Stimulated activated CD8-positive, alpha-beta memory T cell treated with anti-CD3 and anti-CD28 coated beads, Interleukin-2, amount 100 ng/mL, for 1 hour (primary cell): Measurements from ENCODE around the gene NPTXR.

ENCODE experiments used
- DNase-seq, 2 donors: peaks; one replicate each; pipeline ENCODE4 v3.0.0-alpha.2; 2020; ENCODE audit warnings: low read depth in 2 of 2

The NPTXR gene

DNA sequence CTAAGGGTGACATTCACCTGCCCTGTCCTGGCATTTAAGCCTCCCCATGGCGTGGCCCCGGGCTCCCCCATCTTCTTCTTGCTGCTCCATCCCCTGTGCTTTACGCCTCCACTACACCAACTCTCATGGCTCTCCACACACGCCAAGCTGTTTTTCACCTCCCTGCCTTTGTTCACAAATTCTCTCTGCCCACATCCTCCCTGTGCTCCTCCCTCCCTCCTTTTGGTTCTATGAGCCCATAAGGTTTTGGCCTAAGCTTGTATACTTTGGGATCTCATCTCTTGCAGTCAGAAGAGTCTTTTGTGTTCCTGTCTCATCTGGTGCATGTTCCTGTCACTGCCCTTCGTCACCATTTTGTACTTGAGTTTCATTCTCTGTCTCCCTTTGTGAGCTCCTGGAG lies 45.3 kb downstream of the NPTXR start:
- no peak for DNase-seq

DNA sequence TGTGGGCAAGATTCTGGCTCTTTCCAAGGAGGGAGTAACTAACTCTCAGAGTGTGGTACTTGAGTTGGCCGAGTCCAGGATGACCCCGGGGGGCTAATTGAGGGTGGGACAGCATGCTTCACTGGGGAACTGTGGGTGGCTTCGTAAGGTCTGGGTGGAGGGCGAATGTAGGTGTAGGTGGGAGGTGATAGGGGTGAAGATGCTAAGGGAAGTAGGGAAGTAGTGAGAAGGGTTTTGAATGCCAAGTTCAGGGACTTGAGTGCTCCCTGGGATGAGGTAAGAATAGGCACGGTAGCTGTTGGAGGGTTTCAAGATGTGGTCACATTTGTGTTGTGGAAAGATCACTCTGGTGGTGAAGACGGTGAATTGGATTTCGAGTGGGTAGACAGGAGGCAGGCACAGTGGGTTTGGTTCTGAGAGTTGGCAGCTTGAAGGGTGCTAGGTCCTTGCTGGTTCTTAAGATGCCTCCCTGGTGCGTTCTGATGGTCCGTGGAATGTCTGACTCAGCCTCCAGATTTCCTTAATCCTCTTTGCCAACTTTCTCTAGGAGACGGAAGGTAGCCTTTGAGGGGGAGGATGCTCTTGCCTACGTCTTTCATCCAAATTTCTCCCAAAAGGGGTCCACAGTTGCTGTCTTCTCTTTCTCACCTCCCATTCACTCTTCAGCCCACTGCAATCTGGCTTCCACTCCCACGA lies 47.4 kb downstream of the NPTXR start:
- no peak for DNase-seq

DNA sequence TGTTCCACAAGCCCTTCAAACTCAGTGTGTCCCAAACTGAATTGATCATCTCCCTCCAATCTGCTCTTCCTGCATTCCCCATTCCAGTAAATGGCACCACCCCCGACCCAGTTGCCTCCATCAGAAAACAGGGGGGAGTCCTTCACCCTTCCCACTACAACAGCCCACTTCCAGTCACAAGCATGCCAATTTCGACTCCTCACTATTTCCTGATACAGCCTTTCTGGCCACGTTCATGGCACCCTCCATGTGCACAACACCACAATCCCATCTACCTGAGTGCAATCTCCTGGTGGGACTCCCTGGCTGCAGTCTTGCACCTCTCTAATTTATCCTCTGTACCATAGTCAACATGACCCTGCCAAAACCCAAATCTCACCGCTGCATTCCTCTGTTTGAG lies 48.3 kb downstream of the NPTXR start:
- no peak for DNase-seq

DNA sequence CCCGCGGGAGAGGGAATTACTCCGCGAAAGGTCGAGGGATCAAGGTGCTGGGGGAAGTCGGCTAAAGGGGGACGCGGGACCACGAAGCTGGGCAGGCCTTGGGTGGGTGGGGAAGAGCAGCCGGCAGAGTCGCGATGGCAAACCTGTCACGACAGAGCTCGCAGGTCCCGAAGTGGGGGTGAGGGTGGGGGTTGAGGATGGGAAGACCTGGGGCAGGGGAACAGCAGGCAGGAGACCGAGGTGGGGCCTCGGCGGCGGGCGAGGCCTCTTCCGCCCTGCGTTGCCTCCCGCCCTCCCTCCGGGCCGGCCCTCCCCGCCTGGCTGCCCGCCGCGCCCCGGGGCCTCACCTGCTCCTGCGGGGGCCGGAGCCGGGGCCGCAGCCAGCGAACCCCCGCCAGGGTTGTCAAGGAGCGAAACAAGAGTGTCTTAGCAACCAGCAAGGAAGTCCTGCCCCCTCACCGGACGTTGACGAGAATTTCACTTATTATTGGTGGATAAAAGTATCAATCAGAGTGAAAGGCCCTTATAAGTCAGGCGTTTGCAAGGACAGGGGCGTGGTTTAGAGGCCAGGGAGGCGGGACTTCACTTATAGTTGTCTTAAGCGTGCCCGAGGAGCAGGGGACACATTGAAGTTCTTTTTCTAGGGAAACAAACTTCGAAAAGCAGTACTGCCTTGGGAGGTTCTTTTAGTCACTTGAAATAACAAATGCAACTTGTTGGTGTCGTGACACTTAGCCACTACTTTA lies 49.9 kb downstream of the NPTXR start, which contains the start of gene DNAL4:
Gene DNAL4 (minus strand): TSS at position 423 of the 746 bp plus-strand sequence. CDS start 11,412 bp downstream, outside the sequence.
- peak; percentile 73 to 84 for DNase-seq

DNA sequence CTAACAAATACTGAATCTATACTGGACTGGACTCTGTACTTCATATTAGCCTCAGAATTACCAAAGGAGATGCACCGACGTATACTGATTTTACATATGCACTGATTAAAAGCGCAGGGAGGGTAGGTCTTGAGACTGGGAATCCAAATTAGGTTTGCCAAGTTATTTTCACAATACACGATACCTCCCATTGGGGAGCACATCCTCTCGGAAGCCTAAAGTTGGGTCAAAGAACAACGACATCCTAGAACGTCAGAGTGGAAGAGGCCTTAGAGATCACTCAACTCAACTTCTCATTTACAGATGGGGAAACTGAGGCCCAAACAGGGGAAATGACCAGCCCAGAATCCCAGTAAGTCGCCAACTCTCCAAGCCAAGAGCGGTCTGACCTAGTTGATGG lies 50.5 kb downstream of the NPTXR start:
- DNase-seq = no peak

DNA sequence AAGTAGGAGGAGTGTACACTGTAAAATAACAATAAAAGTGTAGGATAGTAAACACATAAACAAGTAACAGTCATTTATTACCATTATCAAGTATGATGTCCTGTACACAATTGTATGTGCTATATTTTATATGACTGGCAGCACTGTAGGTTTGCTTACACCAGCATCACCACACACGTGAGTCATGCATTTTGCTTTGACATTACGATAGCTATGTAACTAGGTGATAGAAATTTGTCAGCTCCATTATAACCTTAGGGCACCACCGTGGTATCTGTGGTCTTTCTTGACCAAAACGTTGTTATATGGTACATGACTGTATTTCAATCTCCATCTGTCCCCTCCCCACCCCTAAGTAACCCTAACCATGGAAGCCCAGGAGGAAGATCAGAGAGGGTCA lies 51.0 kb downstream of the NPTXR start:
- no peak for DNase-seq

DNA sequence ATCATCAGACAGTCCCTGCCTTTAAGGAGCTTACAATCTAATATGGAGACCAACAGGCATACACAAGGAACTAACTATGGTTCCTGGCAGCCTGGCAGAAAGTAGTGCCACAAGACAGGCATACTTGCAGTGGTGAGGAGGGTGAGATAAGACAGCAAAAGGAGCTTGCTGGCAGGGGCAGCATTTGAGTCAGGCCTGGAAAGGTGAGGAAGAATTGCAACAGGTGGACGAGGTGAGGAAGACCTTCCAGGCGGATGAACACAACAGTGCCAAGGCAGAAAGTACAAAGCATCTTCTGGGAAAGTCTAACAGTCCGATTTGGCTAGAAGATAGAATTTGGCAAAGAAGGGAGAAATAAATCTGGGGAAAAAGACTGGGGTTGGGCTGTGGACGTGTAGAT lies 54.2 kb downstream of the NPTXR start:
- no peak for DNase-seq

DNA sequence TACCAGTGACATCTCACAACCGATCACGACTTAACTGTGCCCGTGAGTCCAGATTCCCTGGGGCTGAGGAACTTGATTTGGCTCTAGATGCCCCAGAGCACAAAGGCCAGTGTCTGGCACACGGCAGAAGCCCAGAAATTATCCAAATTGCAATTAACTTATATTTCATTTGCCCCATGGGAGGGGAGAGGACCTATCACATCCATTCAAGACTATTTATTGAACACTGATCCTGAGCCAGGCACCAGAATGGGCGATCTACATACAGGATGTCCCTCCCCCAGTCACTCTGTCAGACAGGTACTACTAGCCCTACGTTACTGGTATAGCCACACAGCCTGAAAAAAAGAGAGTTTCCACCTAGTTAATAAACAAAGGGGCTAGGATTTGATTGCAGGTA lies 55.0 kb downstream of the NPTXR start:
- DNase-seq = no peak

DNA sequence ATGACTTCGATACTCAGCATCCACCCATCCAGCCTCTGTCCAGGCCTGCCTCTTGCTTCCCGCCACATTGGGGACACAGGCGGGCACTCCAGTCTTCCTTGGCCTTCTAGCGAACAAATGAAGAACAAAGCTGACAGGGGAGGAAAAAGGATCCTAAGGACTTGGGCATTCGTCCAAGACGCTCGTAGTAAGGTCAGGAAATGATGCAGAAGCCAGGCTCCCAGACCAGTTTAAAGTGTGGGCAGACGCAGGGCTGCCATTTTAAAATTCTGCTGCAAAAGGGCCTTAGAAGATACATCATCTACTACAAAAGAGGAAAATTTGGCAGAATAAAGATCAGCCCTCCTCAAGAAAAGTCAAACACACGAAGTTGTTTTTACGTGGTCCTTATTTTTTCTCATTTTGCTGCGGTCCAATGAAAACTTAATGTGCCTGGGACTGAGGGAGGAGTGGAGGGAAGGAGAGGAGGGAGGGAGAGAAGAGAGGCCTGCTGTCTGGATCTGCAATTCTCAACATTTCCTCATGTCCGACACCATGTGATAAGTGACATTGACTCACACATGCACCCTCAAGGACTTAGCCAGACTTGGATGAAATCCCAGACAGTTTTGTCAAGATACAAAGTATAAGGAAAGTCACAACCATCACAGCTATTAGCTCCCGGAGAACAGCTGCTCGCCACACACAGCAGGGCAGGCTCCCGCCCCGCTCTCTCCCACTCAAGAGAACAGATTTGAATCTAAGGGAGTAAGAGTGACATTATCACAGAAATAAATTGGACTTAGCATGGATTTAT lies 55.6 kb downstream of the NPTXR start:
- no peak for DNase-seq

DNA sequence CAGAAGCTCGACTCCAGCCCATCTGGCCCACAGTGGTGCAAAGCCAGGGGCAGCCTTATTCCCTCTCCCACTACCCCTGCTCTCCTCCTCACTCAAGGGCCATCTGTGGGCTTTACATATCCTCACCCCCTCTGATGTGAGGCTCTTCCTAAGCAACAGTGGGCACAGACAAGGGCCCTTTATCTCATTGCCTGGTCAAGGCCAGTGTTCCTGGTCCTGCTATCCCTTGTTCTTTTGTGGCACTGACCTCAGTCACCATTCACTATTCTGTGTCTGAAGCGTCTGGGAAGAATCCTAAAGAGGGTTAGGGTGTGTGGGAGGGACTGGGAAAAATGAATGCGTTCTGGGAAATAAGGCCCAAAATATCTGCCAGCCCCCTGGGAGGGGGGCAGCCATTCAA lies 57.2 kb downstream of the NPTXR start:
- no peak for DNase-seq

DNA sequence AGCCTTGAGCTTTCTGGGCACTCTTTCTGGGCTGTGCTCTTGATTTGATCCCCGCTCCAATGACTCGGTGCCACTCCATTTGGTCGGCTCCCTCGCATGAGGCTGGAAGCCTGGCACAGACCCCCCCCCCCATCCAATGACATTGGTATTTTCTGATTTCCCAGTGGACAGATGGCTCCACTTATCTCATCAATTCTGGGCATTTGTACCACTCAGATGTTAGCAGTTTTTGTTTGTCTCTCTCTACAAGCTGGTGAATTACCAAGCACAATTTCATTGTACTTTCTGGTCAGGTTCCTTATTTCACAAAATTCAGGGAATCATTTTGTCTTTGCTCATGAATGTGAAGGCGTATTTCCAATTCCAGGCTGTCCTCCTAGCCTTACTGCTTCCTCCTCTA lies 59.0 kb downstream of the NPTXR start:
- DNase-seq = no peak

DNA sequence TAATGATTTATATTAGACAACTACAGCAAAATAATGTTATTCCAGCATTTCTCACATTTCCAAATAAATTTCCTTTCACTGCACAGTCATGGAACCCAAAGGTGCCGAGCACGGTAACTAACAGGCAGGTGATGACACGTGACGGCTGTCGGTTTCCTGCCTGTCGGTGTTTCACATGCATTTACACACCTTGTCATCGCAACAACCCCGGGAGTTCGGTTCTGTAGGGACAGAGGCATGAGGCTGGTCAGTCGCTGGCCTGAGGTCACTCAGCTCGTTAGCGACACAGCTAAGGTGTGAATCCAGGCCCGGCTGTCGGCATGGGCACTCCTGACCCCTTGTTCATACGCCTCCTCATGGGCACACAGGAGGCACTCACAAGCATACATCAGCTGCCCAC lies 59.8 kb downstream of the NPTXR start:
- DNase-seq = no peak

DNA sequence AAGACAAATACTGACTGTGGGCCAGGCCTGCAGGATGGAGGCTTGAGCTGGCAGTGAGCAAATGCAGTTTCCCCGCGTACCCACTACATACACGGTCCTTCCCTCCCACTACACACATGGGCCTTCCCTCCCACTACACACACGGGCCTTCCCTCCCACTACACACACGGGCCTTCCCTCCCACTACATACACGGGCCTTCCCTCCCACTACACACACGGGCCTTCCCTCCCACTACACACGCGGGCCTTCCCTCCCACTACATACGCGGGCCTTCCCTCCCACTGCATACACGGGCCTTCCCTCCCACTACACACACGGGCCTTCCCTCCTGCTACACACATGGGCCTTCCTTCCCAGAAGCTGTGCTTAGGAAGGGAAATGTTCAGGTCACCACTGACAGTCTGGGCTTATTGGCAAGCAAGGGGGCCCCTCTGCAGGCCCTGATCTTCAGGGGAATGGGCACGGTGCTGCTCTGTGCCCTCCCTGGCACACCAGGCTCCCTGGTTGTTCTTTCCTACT lies 60.7 kb downstream of the NPTXR start:
- DNase-seq = no peak

DNA sequence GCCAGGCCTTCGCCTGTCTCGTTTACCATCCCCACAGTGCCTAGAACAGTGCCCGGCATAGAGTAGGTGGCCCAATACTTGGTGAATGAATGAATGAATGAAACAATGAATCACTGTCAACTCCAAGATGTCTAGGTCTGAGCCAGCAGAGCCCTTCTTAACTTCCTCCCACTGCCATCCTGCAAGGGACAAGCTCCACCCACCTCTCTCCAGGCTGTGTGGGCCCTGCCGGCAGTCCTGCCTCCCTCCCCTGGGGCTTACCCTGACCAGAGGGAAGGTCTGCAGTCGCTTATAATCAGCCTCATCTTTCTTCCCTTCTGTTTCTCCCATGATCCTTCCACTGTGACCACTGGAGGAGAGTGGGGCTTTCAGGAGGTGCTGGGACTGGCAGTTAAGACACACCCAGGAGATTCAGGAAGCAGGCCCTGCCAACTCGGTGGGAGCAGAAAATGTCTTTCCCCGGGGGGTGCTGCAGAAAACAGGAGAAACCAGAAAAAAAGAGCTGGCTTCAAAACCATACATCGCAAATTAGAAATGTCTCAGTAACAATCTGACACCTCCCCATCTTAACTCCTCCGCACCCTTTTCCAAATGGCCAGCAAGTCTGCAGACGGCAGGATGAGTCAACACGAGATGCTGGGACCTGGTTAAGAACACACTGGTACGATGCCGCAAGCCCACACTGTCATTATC lies 61.3 kb downstream of the NPTXR start:
- no peak for DNase-seq

DNA sequence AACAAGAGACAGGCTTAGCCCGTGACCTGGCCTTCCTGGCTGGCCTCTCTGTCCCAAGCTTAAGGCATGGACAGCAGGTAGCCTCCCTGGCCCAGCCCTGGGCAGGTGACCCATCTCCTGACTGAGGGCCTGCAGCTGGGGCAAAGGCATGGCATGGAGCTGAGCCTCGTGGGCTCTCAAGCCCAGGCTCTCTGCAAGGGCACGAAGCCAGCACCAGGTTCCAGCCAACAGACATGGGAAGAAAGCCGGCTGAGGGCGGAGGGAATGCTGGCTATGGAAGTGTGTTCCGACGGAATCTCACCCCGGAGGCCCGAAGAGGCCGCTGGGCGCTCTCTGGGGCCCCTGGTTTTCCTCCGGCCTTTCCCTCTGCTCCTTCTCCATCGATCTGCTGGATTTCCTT lies 62.8 kb downstream of the NPTXR start:
- DNase-seq = no peak

DNA sequence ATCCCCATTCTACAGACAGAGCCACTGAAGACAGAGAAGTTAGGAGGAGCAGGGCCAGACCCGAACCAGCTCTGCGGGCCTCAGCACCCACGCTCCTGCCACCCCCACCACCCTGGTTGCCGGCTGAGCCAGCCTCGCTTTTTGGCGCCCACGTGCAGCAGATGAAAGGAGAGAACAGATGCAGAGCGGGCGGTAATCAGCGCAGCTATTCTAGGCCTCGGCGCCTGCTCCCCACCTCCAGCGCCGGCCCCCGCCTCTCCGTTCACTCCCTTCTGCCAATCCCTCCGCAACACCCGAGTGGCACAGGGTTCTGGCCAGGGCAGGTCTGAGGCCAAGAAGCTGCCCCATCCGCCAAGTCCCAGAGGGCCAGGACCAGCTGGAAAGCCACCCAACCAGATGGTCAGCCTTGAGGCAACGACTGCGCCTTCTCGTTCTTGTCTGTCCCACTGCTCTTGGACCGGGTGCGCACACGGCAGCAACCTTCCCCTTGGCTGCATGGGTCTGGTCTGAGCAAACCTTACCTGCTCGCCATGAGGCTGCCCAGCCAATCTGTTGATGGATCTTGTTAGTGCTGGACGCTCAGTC lies 66.6 kb downstream of the NPTXR start:
- no peak for DNase-seq

DNA sequence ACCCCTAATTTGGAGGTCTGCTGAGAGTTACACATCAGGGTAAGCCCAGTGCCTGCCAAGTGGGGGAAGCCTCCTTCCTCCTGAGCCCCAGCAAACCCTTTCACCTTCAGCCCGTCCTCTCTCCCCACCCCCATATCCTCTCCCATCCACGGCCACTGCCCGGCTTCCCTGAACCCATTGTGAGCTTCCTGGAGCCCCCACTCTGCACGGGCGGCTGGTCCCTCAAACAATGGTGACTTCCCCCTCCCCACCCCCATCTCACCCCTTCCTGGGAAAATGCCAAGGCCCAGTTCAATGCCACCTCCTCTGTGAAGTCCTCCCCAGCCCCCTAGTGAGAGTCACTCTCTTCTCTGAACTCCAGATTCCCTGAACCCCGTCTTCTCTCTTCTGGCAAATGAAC lies 67.7 kb downstream of the NPTXR start:
- no peak for DNase-seq

DNA sequence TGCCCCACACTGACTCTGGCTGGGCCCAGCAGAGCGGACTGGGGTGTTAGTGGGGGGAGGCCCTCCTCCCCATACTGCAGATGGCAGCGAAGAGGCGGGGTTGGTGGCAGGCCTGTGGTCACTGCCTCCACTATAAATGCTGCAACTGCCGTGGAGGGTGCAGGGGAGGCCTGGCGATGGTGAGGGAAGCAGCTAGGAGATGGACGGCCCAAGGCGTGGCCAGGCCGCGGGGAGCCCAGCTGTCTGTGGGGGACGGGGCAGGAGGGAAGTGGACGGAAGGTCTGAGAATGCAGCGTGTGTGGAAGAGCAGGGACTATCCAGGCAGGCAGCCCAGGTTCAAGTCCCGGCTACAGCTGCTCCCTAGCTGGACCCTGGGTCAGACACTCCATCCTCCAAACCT lies 68.2 kb downstream of the NPTXR start:
- DNase-seq = no peak

DNA sequence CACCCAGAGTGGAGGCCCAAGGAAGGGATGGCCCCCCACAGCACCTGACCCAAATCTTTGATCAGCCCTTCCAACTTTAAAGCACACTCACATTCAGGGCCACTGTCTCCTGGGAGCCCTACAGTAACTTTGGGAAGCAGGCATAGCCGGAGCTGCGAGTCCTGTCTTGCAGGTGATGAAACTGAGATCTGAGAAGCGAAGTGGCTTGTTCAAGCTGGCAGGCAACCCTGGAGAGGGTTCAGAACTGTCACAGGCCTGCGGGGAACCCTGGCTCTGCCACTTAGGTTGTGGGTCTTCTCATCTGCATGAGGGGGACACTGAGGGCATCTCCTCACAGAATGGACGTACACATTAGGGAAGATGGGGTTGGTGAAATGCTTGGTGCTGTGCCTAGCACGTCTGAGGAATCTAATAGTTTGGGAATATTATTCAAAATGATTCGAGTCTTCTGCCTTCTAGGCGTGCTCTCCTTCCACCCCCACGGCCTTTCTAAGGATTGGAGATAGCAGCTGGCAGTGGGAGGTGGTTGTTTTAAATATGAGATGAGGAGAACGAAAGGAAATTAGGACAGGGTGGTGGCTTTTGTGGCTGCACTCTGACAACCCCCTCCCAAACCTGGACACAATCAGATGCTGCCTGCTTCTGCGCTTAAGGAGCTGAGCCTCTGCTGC lies 69.2 kb downstream of the NPTXR start:
- DNase-seq = no peak

DNA sequence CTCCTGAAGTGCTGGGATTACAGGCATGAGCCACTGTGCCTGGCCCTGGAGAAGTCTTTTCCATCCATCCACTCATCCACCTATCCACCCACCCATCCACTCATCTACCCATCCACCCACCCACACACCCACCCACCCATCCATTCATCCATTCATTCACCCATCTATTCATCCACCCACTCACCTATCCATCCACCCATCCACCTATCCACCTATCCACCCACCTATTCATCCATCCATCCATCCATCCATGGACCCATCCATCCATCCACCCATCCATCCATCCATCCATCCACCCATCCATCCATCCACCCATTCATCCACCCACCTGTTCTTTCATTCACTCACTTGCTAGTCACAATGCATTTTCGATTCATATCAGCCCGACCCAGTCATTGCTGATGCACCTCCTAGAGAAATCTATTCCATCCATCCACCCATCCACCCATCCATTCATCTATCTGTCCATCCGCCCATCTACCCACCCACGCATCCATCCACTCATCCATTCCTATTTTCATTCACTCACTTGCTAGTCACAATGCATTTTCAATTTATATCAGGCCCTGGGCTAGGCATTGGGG lies 70.4 kb downstream of the NPTXR start:
- no peak for DNase-seq

DNA sequence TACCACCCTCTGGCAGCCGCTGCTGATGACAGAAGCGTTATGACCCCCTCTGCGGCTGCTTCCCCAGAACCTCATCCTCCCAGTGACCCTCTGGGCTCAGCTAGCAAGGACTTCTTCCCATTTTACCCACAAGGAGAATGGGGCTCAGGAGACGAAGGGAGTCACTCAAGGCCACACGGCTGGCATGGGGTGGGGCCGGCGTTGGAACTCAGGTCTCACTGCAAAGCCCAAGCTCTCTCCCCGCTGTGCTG lies 71.3 kb downstream of the NPTXR start:
- no peak for DNase-seq
